Hindlimb muscle (tissue), 1 donor: ENCODE data around the gene DNAJC19. TPM values are rescaled to one million over a fixed set of nuclear protein-coding genes. Genes with fewer than 3 reads are reported as not detected.

Source experiments
- DNase-seq: peaks from one replicate; pipeline ENCODE4 v3.0.0-alpha.2; 2013
- polyA plus RNA-seq: library from polyadenylated mRNA; unstranded; fragments of 120-200 nt; gene quantifications from one replicate; pipeline ENCODE4 v1.2.1, GENCODE V29; 2013; ENCODE audit not compliant: insufficient read length

DNAJC19 gene
- polyA plus RNA-seq, 1 donor, result 33.4 TPM

- no peak for DNase-seq
Measured at GRCh38 chr3:180961087-180961486, 28.4 kb downstream of the DNAJC19 start.

GRCh38 chr3:180959691-180960090 lies 29.8 kb downstream of the DNAJC19 start:
- no peak for DNase-seq

- DNase-seq, result no peak
Measured at GRCh38 chr3:180947761-180948390, 41.7 kb downstream of the DNAJC19 start.

- DNase-seq, result no peak
Measured at GRCh38 chr3:180940826-180941225, 48.7 kb downstream of the DNAJC19 start.

GRCh38 chr3:180934638-180935037 lies 54.9 kb downstream of the DNAJC19 start:
- DNase-seq, result no peak

Other genes with a start within 250 kb of the DNAJC19 start
- gene FXR1, start 77.1 kb downstream of the DNAJC19 start, polyA plus RNA-seq, result 577 TPM